ENCODE measurements around the gene ARAP2. TPM values are rescaled to one million over a fixed set of nuclear protein-coding genes. Genes with fewer than 3 reads are reported as not detected.

Gene ARAP2
- total RNA-seq, 1 experiment from 2014 or later = 5.5 TPM

DNA sequence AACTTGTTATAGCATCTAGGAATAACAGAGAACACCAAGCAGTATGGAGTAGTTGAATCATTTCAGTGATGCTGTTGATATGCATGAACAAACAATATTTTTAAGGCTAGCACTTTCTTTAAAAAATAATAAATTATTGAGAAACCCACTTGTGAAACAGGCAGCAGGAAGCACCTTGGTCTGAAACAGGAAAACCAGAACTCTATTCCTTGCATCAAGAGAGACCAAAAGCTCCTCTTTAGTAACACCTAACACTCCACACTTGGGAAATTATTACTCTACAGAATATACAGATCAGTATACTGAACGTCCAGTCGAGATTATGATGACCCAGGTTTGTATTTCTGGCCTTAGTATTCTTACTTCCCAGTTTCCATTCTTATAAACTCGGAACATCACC, 129.0 kb downstream of the ARAP2 start:
- Histone ChIP-seq H3K9me3 (ENCODE audit: control insufficient read depth, insufficient read depth, low read depth, low read length) (no peaks in the 10 kb centered on the region), H3K36me3 (ENCODE audit: control insufficient read depth, insufficient read depth, low read length) (no peaks in the 10 kb centered on the region), H3K4me3 (ENCODE audit: low read depth in 2 of 2, low read length in 2 of 2) (no peak overlapping the region), H3K27ac (ENCODE audit: low read length) (no peak overlapping the region), H3K4me1 (ENCODE audit: control insufficient read depth, insufficient read depth, low read length) (no peaks in the 10 kb centered on the region), H3K27me3 (ENCODE audit: control insufficient read depth, insufficient read depth, low read length) (no peaks in the 10 kb centered on the region)
- BruUV-seq (replicated peaks) = no TSS peak
- no peak for ATAC-seq
- ChIA-PET POLR2A (no interaction called here), CTCF (no interaction called here)
- no peak for DNase-seq (ENCODE audit: low read depth, low spot score)
- TF ChIP-seq SIN3A (IDR thresholded peaks at IDR 0.05; ENCODE audit: borderline replicate concordance, insufficient read depth, low read depth, low read length) = no peak
- no peak for TF ChIP-seq POLR2AphosphoS5 (IDR thresholded peaks at IDR 0.05; ENCODE audit: low read depth, low read length)
- TF ChIP-seq, protein P1, sequence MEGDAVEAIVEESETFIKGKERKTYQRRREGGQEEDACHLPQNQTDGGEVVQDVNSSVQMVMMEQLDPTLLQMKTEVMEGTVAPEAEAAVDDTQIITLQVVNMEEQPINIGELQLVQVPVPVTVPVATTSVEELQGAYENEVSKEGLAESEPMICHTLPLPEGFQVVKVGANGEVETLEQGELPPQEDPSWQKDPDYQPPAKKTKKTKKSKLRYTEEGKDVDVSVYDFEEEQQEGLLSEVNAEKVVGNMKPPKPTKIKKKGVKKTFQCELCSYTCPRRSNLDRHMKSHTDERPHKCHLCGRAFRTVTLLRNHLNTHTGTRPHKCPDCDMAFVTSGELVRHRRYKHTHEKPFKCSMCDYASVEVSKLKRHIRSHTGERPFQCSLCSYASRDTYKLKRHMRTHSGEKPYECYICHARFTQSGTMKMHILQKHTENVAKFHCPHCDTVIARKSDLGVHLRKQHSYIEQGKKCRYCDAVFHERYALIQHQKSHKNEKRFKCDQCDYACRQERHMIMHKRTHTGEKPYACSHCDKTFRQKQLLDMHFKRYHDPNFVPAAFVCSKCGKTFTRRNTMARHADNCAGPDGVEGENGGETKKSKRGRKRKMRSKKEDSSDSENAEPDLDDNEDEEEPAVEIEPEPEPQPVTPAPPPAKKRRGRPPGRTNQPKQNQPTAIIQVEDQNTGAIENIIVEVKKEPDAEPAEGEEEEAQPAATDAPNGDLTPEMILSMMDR (IDR thresholded peaks at IDR 0.05) = no peak
- TF ChIP-seq, protein P2, sequence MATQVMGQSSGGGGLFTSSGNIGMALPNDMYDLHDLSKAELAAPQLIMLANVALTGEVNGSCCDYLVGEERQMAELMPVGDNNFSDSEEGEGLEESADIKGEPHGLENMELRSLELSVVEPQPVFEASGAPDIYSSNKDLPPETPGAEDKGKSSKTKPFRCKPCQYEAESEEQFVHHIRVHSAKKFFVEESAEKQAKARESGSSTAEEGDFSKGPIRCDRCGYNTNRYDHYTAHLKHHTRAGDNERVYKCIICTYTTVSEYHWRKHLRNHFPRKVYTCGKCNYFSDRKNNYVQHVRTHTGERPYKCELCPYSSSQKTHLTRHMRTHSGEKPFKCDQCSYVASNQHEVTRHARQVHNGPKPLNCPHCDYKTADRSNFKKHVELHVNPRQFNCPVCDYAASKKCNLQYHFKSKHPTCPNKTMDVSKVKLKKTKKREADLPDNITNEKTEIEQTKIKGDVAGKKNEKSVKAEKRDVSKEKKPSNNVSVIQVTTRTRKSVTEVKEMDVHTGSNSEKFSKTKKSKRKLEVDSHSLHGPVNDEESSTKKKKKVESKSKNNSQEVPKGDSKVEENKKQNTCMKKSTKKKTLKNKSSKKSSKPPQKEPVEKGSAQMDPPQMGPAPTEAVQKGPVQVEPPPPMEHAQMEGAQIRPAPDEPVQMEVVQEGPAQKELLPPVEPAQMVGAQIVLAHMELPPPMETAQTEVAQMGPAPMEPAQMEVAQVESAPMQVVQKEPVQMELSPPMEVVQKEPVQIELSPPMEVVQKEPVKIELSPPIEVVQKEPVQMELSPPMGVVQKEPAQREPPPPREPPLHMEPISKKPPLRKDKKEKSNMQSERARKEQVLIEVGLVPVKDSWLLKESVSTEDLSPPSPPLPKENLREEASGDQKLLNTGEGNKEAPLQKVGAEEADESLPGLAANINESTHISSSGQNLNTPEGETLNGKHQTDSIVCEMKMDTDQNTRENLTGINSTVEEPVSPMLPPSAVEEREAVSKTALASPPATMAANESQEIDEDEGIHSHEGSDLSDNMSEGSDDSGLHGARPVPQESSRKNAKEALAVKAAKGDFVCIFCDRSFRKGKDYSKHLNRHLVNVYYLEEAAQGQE (IDR thresholded peaks at IDR 0.05; ENCODE audit: insufficient read depth in 1 of 2, low read depth in 2 of 2, low read length in 1 of 2) = no peak
- no peak for TF ChIP-seq TCF7L2 (IDR thresholded peaks at IDR 0.05; ENCODE audit: low read depth, low read length)
- intact Hi-C loops (cut with micrococcal nuclease; ENCODE audit: unreplicated experiment) (no loop called here), in situ Hi-C loops (cut with HindIII; ENCODE audit: low pct_unique_long_range_greater_than_20kb, low sequenced_read_pairs) (no loop called here)

DNA sequence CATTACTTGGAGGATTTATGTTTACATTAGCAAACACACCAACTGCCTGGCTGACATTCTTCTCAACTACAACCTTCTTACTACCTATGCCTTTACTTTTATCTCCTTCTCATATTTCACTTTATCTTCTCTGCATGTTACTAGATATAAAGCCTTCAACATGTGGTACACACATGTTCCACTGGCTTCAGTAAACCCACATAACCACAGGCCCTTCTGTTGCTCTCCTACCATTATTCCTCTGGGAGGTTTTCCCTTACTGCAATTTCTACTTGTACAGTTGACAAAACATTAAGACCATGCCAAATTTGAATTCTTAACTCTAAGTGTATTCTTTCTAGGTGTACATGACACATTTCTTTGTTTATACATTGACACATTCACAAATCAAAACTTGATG, 133.1 kb downstream of the ARAP2 start:
- POLR2A ChIA-PET = no interaction called here

More for the DNA sequence above, 133.1 kb downstream of the ARAP2 start:
- Histone ChIP-seq H3K9me3 (ENCODE audit: control insufficient read depth, insufficient read depth, low read depth, low read length) (no peaks in the 10 kb centered on the region), H3K36me3 (ENCODE audit: control insufficient read depth, insufficient read depth, low read length) (no peaks in the 10 kb centered on the region; the same call in 1 of the 2 replicates), H3K27me3 (ENCODE audit: control insufficient read depth, insufficient read depth, low read length) (no peaks in the 10 kb centered on the region), H3K27ac (ENCODE audit: low read length) (no peak overlapping the region), H3K4me3 (ENCODE audit: low read depth in 2 of 2, low read length in 2 of 2) (no peak overlapping the region), H3K4me1 (ENCODE audit: control insufficient read depth, insufficient read depth, low read length) (no peaks in the 10 kb centered on the region)
- CTCF ChIA-PET = no interaction called here
- TF ChIP-seq, protein P1 (IDR thresholded peaks at IDR 0.05) = no peak
- no peak for TF ChIP-seq SIN3A (IDR thresholded peaks at IDR 0.05; ENCODE audit: borderline replicate concordance, insufficient read depth, low read depth, low read length)
- TF ChIP-seq POLR2AphosphoS5 (IDR thresholded peaks at IDR 0.05; ENCODE audit: low read depth, low read length) = no peak
- TF ChIP-seq, protein P2 (IDR thresholded peaks at IDR 0.05; ENCODE audit: insufficient read depth in 1 of 2, low read depth in 2 of 2, low read length in 1 of 2) = no peak
- no peak for TF ChIP-seq TCF7L2 (IDR thresholded peaks at IDR 0.05; ENCODE audit: low read depth, low read length)
- intact Hi-C loops (cut with micrococcal nuclease; ENCODE audit: unreplicated experiment) (no loop called here), in situ Hi-C loops (cut with HindIII; ENCODE audit: low pct_unique_long_range_greater_than_20kb, low sequenced_read_pairs) (no loop called here)
- ATAC-seq (no peak), DNase-seq (ENCODE audit: low read depth, low spot score) (no peak)
- BruUV-seq (replicated peaks) = no TSS peak

All from Panc1 (cell line).